GM23338 (cell line): ENCODE data around the gene LSP1.

Source experiments
- CREB1 ChIP-seq: fragments of 250-450 bp; sonication (Bioruptor Pico); IDR thresholded peaks from 2 replicates; pipeline ENCODE4 v1.5.0; 2020; ENCODE audit warnings: low read depth, mild to moderate bottlenecking, moderate library complexity
- CTCF ChIP-seq, 2 experiments: fragments of 200-600 bp in 1 of 2; sonication (generic) in 1 of 2; conservative IDR thresholded peaks; 2 replicates each; pipeline versions ENCODE4 v1.5.1 to v1.6.1; 2016 to 2017; ENCODE audit warnings: antibody characterized with exemption in 2 of 2, low read depth in 2 of 2, mild to moderate bottlenecking in 2 of 2, moderate library complexity in 1 of 2
- ETS1 ChIP-seq: IDR thresholded peaks from 2 replicates; pipeline ENCODE4 v1.6.1; 2016; ENCODE audit warnings: antibody characterized with exemption
- EZH2 ChIP-seq: fragments of 200-600 bp; sonication (generic); IDR thresholded peaks from one replicate; pipeline ENCODE4 v1.8.0; 2017; ENCODE audit warnings: antibody characterized with exemption, mild to moderate bottlenecking, low read depth; ENCODE audit not compliant: unreplicated experiment
- EZH2phosphoT487 ChIP-seq: fragments of 200-600 bp; sonication (generic); IDR thresholded peaks from one replicate; pipeline ENCODE4 v1.8.1; 2018; ENCODE audit warnings: antibody characterized with exemption; ENCODE audit not compliant: unreplicated experiment
- JUNB ChIP-seq: IDR thresholded peaks from one replicate; pipeline ENCODE4 v1.6.1; 2016; ENCODE audit warnings: antibody characterized with exemption; ENCODE audit not compliant: unreplicated experiment
- NANOG ChIP-seq: IDR thresholded peaks from 2 replicates; pipeline ENCODE4 v1.6.1; 2016; ENCODE audit warnings: antibody characterized with exemption, borderline replicate concordance
- POLR2AphosphoS5 ChIP-seq: IDR thresholded peaks from 2 replicates; pipeline ENCODE4 v1.6.1; 2016; ENCODE audit warnings: antibody characterized with exemption, low read depth
- REST ChIP-seq: IDR thresholded peaks from one replicate; pipeline ENCODE4 v1.6.1; 2018; ENCODE audit warnings: antibody characterized with exemption; ENCODE audit not compliant: unreplicated experiment
- ZNF114 ChIP-seq: fragments of 250-450 bp; sonication (Bioruptor Pico); IDR thresholded peaks from 2 replicates; pipeline ENCODE4 v1.5.0; 2020; ENCODE audit warnings: mild to moderate bottlenecking, moderate library complexity
- ZNF331 ChIP-seq: fragments of 250-450 bp; sonication (Bioruptor Pico); IDR thresholded peaks from 2 replicates; pipeline ENCODE4 v1.5.0; 2020; ENCODE audit warnings: low read depth, mild to moderate bottlenecking, moderate library complexity
- ZNF462 ChIP-seq: fragments of 250-450 bp; sonication (Bioruptor Pico); IDR thresholded peaks from 2 replicates; pipeline ENCODE4 v1.5.0; 2020; ENCODE audit warnings: mild to moderate bottlenecking, moderate library complexity

GRCh38 chr11:1854132-1854948, 1.5 kb downstream of the LSP1 start:
- TF ChIP-seq CTCF (conservative IDR thresholded peaks at IDR 0.05; ENCODE audit: low read depth in 2 of 2), result no peak
- TF ChIP-seq POLR2AphosphoS5, result no peak
- TF ChIP-seq EZH2, result no peak
- TF ChIP-seq EZH2phosphoT487, result no peak
- no peak for TF ChIP-seq REST
- TF ChIP-seq ZNF114 (CRISPR knock-in tag), result no peak
- TF ChIP-seq NANOG, result no peak
- TF ChIP-seq JUNB, result no peak
- TF ChIP-seq ETS1, result no peak
- no peak for TF ChIP-seq CREB1
- no peak for TF ChIP-seq ZNF331 (CRISPR knock-in tag)
- no peak for TF ChIP-seq ZNF462 (CRISPR knock-in tag)
